Measurements from ENCODE around the gene KCP. TPM values are rescaled to one million over a fixed set of nuclear protein-coding genes. Genes with fewer than 3 reads are reported as not detected.

The KCP gene
- total and polyA plus RNA-seq, 8 donors: 0.73 to 2.3 (median 1.6) TPM; not detected in 5

GRCh38 chr7:128869944-128870285 lies 40.6 kb downstream of the KCP start:
- peak overlapping the region in 2 of 5 donors; percentile 57 to 61 for H3K27ac ChIP-seq
- H3K4me1 ChIP-seq: peaks cover 19 to 32% (median 23%) of the 10 kb centered on the region in 4 donors
- H3K27me3 ChIP-seq: peaks cover 0 to 14% (median 0%) of the 10 kb centered on the region in 3 donors
- TF ChIP-seq POLR2A (IDR thresholded peaks at IDR 0.05) (no peak), POLR2AphosphoS5 (IDR thresholded peaks at IDR 0.05) (no peak), EP300 (IDR thresholded peaks at IDR 0.05) (no peak)
- TF ChIP-seq, protein P1, sequence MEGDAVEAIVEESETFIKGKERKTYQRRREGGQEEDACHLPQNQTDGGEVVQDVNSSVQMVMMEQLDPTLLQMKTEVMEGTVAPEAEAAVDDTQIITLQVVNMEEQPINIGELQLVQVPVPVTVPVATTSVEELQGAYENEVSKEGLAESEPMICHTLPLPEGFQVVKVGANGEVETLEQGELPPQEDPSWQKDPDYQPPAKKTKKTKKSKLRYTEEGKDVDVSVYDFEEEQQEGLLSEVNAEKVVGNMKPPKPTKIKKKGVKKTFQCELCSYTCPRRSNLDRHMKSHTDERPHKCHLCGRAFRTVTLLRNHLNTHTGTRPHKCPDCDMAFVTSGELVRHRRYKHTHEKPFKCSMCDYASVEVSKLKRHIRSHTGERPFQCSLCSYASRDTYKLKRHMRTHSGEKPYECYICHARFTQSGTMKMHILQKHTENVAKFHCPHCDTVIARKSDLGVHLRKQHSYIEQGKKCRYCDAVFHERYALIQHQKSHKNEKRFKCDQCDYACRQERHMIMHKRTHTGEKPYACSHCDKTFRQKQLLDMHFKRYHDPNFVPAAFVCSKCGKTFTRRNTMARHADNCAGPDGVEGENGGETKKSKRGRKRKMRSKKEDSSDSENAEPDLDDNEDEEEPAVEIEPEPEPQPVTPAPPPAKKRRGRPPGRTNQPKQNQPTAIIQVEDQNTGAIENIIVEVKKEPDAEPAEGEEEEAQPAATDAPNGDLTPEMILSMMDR (IDR thresholded peaks at IDR 0.05): no peak
- DNase-seq: no peak
- peaks cover 10 to 21% (median 19%) of the 10 kb centered on the region in 4 donors for H3K36me3 ChIP-seq
- intact Hi-C loops (cut with DNase I; ENCODE audit: low total_unique reads): loop anchor here (10.0 kb wide), 1 partner anchor 135 kb away; the partner anchor contains the start of gene CALU
- peak overlapping the region; percentile 44 to 77 (median 57) for H3K4me3 ChIP-seq
- 6 to 37% (median 7%) methylated on average over 4 to 30 of the region's 30 CpGs for WGBS, 5 donors
- no peaks in the 10 kb centered on the region for H3K9me3 ChIP-seq

DNA sequence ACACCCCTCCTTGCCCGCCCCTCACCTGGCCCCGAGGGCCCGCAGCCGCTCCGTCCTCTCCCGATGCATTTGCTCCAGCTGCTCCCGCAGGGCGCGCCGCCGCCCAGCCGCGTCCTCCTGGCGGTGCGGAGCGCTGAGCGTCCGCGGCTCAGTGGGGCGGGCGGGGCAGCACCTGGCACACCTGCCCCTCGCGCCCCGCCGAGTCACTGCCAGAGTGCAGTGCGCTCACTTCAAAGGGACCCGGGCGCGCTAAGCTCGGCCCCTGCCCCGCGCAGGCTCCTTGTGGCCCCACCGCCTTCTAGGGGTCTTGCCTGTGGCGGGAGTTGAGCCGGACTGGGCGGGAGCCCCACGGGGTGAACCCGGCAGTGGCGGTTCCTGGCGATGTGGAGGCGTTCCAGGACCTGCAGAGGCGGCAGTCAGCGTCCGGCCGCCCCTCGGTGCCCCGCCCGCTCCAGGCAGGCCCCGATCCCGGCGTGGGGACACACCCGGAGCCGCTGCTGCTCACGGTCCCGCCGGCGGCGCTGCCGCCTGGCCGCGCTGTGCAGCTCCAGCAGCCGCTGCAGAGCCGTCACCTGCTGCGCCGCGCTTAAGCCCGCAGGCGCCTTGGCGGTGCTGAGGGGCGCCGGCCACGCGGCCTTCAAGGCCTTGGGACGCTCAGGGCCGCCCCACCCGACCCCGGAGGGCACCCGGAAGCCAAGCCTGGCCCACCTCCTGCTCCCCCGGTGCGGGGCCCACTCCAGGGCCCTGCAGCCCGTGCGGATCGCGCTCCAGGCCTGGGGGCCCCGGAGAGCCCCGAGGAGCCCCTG lies 41.2 kb downstream of the KCP start:
- peaks cover 10 to 26% (median 23%) of the 10 kb centered on the region in 4 donors for H3K36me3 ChIP-seq
- peaks cover 0 to 14% (median 0%) of the 10 kb centered on the region in 3 donors for H3K27me3 ChIP-seq
- peak overlapping the region; percentile 19 to 61 (median 48) for H3K27ac ChIP-seq
- H3K9me3 ChIP-seq: no peaks in the 10 kb centered on the region
- peak overlapping the region; percentile 44 to 77 (median 57) for H3K4me3 ChIP-seq
- peak; percentile 69 to 89 for DNase-seq
- 0 to 7% (median 1%) methylated on average over 16 to 86 of the region's 86 CpGs for WGBS, 5 donors
- intact Hi-C loops (cut with DNase I; ENCODE audit: low total_unique reads): loop anchor here (10.0 kb wide), 1 partner anchor 135 kb away; the partner anchor contains the start of gene CALU
- TF ChIP-seq POLR2AphosphoS5 (IDR thresholded peaks at IDR 0.05) (no peak), POLR2A (IDR thresholded peaks at IDR 0.05) (no peak)
- TF ChIP-seq, protein P1 (IDR thresholded peaks at IDR 0.05): peak in 1 of 7 experiments; percentile 32
- peaks cover 19 to 38% (median 24%) of the 10 kb centered on the region in 4 donors for H3K4me1 ChIP-seq

DNA sequence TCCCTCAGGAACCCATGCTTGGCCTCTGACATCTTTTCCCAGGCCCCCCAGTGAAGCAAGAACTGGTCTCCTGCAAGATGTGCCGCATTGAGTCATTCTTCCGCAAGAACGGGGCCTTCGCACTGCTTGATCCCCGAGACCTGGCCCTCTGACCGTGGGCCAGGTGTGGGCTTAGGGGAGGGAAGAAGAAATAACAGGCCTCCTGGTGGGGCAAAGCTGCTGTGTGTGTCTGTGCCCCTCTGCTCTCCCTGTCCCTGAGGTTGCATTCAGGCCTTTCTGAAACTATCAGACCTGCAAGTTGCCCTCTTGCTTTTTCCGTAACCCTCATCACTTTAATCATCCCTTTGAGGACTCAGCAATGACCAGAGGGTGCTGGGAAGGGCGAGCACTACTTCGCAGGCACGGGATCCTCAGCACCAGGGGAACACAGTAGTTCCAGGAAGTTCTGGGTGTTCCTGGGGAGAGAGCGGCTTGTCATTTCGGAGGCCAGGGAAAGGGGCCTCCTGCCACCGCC lies 41.8 kb downstream of the KCP start:
- DNase-seq: no peak
- TF ChIP-seq POLR2A (IDR thresholded peaks at IDR 0.05): no peak
- TF ChIP-seq EP300 (IDR thresholded peaks at IDR 0.05): no peak
- TF ChIP-seq POLR2AphosphoS5 (IDR thresholded peaks at IDR 0.05): no peak
- TF ChIP-seq, protein P1 (IDR thresholded peaks at IDR 0.05): no peak
- intact Hi-C loops (cut with DNase I; ENCODE audit: low total_unique reads): loop anchor here (10.0 kb wide), 1 partner anchor 134 kb away; the partner anchor contains the start of gene CALU
- H3K36me3 ChIP-seq: peaks cover 10 to 26% (median 23%) of the 10 kb centered on the region in 4 donors
- H3K4me3 ChIP-seq: peak overlapping the region; percentile 44 to 77 (median 57)
- H3K27me3 ChIP-seq: peaks cover 0 to 14% (median 0%) of the 10 kb centered on the region in 3 donors
- peaks cover 24 to 45% (median 30%) of the 10 kb centered on the region in 4 donors for H3K4me1 ChIP-seq
- no peaks in the 10 kb centered on the region for H3K9me3 ChIP-seq
- peak overlapping the region in 4 of 5 donors; percentile 43 to 61 (median 52) for H3K27ac ChIP-seq
- 23 to 58% (median 33%) methylated on average over 8 to 13 of the region's 13 CpGs for WGBS, 5 donors

- H3K27me3 ChIP-seq: peaks cover 0 to 11% (median 0%) of the 10 kb centered on the region in 3 donors
- intact Hi-C loops (cut with DNase I; ENCODE audit: low total_unique reads): loop anchor here (10.0 kb wide), 1 partner anchor 133 kb away; the partner anchor contains the start of gene CALU
- WGBS, 5 donors: 69 to 82% (median 75%) methylated on average over 11 of the region's 11 CpGs
- peak; percentile 45 to 58 for DNase-seq
- peak overlapping the region in 1 of 4 donors; percentile 77 for H3K4me3 ChIP-seq
- no peaks in the 10 kb centered on the region for H3K9me3 ChIP-seq
- peaks cover 10 to 26% (median 23%) of the 10 kb centered on the region in 4 donors for H3K36me3 ChIP-seq
- H3K4me1 ChIP-seq: peaks cover 29 to 49% (median 35%) of the 10 kb centered on the region in 4 donors
- no peak for TF ChIP-seq EP300 (IDR thresholded peaks at IDR 0.05)
- TF ChIP-seq, protein P1 (IDR thresholded peaks at IDR 0.05): no peak
- TF ChIP-seq POLR2AphosphoS5 (IDR thresholded peaks at IDR 0.05): no peak
- no peak for TF ChIP-seq POLR2A (IDR thresholded peaks at IDR 0.05)
- H3K27ac ChIP-seq: no peak overlapping the region
These were observed 42.5 kb downstream of the KCP start for GRCh38 chr7:128867842-128868623.

Data from stomach (tissue), 9 donors.